Hematopoietic multipotent progenitor cell treated with erythropoietin and hydrocortisone succinate and interleukin-3 and kit ligand, for 8 days (in vitro differentiated cells): ENCODE data around the gene EPOP.
A peak's percentile ranks its signal among the peaks of the same experiment; 100 is the strongest.
"Not testable (repeated sequence)": the region's sequence is repeated elsewhere in the genome, so short reads cannot be mapped to it uniquely, and the experiment has no call there.

Experiments used
- DNase-seq: peaks from one replicate; pipeline ENCODE4 v3.0.0-alpha.2; 2015

Gene EPOP

DNA sequence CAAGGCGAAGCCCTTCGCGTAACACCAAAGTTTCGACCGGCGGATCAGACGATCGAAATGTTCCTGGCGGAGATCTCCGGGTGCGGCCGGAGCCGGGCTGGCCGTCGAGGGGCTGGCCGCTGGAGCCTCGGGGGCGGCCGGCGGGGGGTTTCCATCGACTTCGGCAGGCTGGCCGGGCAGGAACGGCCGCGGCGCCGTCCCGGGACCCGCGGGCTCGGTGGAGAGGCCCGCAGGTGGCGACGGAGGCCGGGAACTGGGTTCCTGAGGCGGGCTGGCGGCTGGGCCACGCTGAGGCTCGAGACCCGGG, 1.1 kb downstream of the EPOP start:
- no peak for DNase-seq

DNA sequence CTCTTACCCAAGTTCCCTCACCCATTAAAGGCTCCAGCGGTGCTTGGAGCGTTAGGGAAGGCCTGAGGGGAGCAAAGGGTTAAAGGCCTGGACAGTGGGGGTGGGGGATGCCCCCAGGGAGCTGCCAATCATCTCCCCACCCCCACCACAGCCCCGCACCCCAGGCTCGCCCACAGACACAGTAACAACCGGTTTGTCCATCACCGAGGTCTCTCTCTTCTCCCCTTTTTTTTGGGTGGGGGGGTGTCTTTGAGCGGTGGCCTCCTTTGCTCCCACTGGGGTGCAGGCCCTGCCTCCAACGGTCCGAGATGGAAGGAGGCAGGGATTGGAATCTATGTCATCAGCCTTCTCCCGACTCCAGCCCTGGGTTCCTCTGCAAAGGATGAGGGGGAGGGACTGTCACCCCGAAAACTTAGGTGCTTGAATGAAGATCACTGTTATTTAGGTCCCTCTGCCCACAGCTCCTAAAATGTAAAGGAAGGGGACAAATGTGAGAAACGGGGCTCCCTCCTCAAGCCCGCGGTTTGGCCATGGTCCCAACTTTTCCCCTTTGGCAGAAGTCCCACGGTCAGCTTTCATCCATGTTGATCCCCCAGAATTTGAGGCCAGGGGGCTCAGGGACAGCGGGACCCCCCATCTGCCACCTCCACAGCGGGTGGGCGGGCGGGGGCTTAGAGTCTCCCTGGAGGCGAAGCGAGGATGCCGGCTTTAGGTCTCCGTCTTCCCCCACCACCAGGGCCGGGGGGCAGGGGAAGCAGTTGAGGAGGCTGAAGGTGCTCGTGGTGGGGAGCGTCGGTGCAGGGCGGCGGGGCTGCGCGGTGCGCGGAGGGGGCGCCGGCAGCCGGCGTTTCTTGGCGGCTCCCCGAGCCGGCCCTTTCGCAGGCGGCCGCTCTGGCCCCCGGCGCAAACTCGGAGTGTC, 1.7 kb downstream of the EPOP start:
- no peak for DNase-seq

DNA sequence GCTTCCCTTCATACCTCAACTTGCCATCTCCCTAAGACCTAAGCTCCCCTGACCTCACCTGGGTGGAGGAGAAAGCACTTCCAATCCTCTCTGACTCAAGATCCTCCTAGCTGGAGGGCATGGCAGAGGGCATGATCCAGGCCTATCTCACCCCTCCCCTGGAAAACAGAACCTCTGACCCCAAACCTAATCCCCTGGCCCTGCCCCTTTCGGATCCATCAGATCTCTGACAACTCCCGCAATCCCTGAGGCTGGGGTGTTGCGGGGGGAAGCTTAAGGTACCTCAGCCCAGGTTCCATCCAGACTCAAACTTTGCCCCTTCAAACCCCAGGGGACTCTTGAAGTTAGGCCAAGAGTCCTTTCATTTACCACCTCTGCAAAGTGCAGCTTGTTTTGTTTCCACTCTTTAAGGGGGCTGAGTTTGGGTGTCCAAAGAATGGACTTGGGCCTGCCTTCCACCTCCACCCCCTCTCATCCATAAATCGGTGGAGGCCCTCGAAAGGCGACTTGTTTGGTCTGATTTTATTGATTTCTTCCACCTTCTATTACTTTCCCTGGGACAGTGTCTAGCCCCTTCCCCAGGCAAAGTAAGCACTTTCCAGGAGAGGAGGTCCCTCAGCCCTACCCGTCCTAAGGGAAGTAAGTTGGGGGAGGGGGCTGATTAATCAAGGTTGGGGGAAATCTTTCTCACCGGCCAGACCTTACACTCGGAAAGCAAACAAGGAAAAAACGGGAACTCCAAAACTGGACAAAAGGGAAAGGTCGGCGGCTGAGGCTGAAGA, 2.6 kb downstream of the EPOP start:
- DNase-seq: no peak

DNA sequence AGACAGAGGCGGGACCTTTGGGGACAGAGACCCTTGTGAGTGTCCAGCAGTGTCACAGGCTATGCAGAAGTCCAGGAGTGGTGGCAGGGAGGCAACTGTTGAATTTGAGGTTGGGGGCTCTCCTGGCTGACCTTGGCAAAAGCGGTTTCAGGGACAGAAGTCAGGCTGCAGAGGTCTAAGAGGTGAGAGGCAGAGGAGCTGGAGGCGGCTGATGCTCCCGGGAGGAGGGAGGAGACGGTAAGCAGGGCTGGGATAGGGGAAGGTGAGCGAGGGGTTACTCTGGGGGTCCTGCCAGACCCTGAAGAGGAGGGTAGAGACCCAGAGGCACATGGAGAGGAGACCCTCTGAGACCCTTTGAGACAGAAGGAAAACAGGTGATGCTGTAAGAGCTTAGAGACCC, 5.2 kb downstream of the EPOP start:
- DNase-seq: no peak

DNA sequence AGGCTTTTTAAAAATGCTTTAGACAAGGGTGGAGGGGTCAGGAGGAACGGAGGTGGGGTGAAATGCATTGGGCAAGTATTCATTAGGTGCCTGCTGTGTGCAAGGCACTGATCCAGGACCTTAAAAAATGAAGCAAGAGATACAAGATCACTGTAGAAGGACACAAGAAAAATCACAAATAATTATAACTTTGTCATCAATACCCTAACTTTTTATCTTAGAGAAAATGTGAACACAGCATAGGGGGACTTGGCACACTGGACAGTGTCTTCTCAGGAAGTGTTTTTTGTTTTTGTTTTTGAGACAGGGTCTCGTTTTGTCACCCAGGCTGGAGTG, 7.0 kb downstream of the EPOP start:
- no peak for DNase-seq

DNA sequence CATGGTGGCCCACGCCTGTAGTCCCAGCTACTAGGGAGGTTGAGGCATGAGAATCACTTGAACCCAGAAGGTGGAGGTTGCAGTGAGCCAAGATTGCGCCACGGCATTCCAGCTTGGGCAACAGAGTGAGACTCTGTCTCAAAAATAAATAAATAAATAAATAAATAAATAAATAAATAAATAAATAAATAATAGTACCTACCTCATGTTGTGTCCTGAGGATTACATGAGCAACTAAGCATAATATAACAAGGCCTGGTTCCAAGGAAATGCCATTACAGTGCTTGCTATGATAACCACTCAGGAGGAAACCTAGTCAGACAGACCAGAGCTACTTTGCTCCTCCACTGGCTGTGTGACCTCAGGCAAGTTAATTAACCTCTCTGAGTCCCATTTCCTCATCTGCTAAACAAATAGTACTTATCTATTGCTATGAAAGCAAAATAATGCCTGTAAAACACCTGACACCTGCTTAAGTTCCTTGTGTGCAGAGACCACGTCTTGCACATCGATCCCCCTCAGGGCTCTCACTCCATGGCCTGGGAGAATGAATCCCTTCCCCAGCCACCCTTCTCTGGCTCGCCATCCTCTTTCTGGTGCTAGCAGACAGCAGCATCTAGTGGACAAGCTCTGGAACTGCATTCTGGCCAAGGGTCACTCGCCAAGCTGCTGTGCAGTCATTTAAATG, 7.5 kb downstream of the EPOP start:
- peak; percentile 61 for DNase-seq

DNA sequence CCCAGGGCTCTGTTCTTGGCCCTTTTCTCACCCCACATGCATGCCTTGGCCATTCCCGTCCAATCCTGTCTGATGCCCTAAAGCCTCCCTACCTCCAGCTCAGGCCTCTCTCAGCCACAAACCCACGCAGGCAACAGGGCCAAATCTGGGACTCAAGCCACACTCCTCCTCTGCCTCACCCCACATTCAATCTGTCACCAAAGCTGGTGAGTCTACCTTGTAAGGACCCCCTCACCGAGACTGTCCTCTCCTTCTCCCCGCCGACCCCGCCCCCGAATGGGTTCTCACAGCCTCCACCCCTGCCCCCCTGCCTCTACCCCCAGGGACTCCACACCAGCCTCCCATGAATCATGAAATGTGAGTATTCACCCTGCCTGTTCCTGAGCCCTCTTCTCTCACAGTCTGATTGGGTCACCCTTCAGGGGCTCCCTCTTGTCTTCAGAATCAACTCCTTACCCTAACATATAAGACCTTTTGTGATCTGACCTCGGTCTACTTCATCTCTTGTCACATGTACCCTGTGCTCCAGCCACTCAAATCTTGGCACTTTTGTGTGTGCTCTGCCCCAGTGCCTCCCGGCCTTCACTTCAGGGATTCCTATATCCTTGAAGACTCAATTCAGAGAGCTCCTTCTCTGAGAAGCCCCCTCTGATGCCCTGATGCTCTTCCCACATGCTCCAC, 10.7 kb downstream of the EPOP start:
- no peak for DNase-seq

DNA sequence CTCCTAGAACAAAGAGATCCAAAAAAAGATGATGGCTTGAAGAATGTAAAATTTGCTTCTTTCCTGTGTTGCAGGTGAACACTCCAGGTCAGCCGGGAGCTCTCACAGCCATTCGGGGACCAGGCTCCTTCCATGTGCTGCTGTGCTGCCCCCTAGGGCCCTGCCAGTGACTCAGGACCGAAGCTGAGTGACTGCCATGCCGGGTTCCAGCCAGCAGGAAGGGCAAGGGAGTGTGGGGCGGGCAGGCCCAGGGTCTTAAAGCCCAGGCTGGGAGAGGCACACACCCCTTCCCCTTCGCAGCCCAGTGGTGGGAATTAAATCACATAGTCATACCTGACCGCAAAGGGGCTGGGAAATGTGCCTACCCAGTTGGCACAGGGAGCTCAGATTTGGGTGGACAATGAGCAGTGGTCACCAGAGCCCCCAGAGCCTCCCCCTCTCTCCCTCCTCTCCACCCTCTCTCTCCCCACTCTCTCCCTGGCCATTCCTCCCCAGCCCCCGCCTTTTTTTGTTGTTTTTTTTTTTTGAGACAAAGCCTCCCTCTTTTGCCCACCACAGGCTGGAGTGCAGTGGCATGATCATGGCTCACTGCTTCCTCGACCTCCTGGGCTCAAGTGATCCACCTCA, 11.5 kb downstream of the EPOP start:
- DNase-seq: peak; percentile 59

DNA sequence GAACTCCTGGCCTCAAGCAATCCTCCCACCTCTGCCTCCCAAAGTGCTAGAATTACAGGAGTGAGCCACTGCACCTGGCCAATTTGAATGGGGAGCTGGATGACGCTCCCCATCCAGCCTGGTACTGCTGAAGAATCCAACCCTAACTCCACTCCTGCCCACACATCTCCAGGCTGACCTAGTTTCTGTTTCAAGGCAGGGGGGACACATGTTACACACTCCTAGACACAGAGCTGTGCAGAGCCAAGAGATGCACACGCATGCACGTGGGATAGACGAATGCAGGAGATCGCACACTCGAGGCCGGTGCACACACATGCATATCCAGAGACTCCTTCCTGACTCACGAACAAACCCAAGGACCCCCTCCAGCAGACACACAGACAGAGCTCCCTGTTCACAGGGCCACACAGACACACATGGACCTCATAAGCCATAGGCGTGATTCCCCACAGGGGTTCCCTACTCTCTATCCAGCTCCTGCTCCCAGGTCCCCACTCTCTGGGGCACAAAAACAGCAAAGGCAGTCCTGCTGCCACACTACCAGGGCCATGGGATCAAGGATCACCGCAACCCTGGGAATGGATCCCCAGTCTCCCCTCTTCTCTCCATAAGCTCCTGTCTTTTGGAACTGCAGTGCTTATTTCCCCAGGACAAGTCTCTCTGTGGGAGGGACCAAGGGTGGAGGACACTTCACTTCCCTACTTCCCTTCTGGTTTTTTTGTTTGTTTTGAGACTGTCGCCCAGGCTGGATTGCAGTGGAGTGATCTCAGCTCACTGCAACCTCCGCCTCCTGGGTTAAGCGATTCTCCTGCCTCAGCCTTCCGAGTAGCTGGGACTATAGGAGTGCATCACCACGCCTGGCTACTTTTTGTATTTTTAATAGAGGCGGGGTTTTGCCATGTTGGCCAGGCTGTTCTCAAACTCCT, 14.4 kb downstream of the EPOP start:
- no peak for DNase-seq

DNA sequence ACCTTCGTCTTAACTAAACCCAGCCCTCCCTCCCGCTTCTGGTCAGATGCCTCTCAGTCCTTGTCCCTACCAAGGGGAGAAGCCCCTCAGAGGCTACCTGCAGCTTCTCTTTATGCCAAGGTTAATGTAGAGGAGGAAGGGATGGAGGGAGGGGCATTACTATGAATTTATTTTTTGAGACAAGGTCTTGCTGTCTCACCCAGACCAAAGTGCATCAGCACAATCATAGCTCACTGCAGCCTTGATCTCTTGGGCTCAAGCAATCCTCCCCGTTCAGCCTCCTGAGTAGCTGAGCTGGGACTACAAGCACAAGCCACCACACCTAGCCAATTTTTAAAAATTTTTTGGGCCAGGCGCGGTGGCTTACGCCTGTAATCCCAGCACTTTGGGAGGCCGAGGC, 15.3 kb downstream of the EPOP start:
- DNase-seq: no peak

DNA sequence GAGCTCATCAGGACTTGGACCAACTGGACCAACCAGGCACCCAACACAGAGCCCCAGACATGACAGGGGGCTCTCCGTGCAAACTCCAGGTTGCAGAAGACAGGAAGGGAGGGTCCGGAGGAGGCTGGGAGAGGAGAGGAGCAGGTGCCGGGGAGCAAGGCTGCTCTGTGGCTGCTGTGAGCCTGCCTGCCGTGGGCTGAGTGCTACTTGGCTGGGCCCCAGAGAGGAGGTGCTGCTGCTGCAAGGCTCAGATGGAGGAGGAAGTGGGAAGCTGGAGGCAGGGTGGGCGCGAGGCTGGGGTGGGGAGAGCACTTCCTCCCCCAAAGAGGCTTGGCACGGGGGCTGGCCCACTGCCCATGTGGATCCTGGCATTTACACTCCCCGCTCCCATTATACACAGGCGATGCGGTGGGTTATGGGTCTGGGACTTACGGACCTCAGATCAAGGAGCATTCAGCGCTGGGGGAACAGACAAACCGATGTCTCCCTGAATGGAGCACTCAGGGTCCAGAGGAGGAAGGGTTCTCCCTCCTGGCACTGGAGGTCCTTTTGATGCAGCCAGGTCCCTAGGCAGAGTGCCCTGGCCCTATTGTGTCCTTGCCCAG, 15.9 kb downstream of the EPOP start:
- DNase-seq: no peak

DNA sequence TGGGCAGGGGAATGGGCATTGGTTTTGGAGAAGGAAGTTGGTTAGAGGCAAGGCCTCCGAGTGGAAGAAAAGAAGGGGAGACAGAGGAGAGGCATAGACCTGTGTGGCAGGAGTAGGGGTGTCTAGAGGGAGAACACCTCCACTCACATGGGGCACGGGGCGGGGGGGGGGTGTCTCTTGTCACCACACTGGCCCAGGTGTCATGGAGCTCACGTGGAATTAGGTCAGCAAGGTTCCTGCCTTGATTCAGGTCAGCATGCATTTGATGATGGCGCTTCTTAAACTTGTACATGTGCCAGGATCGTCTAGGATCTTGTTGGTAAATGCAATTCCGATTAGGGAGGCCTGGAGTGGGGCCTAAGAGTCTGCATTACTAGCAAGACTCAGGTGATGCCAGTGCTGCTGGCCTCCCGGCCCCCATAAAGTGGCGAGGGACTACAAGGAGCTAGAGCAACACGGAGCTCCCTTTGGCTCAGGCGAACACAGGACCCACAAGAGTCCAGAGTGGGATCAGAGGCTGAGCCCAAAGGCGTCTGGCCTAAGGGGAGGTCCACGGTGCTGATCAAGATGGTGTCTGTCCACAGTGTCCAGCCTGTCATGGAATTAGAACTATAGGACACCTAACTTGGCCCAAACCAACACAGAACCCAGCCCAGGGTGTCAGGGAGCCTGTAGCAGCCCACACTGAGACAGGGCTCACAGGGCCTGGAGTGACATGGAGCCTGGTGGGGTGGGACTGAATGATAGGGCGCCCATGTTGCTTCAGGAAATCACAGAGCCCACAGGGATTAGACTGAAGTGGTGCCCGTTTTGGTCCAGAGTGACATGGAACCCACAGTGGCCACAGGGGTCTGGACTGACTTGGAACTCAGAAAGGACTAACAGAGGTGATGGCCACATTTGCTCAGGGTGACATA, 16.7 kb downstream of the EPOP start:
- no peak for DNase-seq

DNA sequence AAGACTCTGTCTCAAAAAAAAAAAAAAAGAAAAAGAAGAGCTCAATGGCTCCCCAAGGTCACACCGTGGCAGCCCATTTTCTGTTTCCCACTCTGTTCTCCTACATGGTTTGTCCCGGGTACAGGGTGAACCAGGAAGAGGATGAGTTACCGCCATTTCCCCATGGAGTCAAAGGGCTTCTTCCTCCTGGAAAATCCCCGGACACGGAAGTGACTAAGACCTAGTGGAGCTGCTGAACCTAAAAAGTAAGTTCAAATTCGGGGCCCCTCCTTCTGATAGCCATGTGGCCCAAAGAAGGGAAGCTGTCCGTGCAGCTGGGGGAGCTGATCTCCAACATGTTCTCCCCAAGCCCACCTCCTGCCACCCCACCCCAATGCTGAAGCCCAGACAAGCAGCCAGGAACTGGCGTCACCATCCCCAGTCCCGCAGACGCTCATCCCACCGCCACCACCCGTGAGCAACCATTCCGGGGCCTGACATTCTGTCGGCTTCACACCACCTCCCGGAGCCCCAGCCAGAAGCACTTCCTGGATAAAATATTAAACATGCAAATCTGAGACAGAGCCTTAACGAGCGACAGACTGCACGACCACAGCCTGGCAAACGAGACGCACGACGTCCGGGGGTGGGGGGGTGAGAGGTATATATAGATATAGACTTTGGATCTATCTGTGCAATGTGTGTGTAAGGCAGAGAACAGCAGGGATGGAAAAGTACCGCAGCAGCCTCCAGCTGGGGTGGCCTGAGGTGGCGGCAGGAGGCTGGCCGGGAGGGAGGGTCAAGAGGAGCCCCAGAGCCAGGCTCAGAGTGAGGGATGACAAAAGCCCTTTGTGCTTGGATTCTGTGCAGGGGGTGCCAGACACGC, 17.6 kb downstream of the EPOP start:
- no peak for DNase-seq

DNA sequence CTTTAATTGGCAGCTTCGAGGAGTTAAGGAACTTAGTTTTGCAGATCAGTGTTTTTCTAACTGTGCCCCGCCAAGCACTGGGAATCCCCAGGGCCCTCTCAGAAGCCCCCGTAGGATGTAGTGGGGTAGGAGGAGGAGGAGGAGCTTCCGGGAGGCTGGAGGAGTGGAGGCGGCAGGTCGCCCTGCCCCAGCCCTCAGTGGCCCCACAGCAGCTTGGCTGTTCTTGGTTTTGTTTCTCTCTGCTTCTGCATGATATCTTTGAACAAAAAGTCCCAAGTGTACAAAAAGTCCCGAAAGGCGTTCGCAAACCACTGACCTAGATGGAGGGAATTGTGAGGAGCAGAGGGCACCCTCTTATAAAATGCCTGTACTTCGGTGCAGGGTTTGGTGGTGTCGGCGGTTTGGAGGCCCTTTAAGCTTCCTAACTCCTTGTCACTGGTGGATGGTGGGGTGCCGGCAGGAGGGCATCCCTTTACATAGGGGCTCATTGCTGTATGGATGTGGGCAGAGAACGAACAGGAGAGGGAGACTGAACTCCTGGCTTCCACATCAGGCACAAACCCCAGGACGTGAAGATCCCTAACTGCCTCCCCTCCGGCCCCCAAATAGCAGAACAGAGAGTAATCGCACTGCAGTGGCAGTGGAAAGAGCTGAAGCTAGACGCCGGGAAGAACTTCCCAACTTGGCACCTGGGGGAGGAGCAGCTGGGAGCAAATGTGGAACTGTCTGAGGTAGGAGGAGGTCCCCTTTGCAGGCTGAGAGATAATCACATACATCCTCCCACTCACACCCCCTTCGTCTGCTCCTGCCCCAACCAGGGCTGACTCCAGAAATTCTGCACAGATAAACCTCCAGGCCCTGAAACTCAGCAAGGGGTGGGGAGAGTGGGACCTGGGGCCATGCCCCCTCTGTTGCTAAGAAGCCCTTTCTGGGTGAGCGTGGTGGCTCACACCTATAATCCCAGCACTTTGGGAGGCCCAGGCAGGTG, 20.1 kb downstream of the EPOP start:
- no peak for DNase-seq

DNA sequence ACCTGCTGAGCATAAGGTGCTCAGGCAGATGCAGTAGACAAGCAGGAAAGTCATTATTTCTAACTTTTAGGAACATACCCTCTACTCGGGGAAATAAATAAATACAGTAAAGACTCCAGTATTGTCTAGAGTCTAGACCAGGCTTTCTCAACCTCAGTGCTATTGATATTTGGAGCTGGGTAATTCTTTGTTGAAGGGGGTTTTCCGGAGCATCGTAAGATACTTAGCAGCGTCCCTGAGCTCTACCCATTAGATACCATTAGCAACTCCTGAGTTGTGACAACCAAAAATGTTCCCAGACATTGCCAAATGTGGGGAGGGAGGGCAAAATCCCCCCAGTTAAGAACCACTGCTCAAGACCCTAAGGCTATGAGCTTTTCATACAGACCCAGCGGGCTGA, 21.1 kb downstream of the EPOP start:
- DNase-seq: no peak

DNA sequence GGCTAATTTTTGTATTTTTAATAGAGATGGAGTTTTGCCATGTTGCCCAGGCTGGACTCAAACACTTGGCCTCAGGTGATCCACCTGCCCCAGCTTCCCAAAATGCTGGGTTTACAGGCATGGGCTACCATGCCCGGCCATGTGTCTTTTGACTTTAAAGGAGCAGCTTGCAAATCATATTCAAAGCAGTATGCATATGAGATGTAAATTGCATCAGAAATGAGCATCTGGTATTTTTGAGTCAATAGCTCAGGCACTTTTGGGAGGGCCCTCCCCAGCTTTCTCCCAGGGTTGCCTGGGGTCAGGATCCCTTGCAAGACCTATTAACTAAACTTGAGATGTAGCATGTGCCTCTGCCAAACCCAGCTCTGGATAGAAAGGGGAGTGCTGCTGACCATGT, 21.5 kb downstream of the EPOP start:
- DNase-seq: no peak

DNA sequence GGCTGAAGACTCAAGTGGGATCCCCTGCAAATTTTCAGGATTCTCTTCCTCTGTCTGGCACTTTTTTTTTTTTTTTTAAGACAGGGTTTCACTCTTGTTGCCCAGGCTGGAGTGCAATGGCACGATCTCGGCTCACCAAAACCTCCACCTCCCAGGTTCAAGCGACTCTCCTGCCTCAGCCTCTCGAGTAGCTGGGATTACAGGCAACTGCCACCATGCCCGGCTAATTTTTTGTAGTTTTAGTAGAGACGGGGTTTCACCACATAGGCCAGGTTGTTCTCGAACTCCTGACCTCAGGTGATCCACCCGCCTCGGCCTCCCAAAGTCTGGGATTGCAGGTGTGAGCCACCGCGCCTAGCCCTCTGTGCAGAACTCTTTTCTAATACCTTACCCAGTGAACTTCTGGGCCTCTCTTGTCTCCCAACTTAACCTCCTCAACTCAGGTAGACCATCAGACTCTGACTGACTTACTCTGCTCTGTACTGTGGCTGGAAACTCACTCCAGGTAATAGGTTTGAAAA, 24.0 kb downstream of the EPOP start:
- not testable (repeated sequence) for DNase-seq

DNA sequence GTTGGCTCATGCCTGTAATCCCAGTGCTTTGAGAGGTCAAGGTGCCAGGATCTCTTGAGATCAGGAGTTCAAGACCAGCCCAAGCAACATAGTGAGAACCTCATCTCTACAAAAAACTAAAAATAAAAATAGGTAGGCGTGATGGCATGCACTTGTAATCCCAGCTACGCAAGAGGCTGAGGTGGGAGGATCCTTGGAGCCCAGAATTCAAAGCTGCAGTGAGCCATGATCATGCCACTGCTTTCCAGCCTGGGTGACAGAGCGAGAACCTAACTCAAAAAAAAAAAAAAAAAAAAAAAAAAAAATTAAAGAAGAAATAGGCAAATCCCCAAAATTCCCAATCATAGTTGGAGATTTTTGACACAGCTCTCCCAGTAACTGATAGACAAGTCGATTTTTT, 36.8 kb downstream of the EPOP start:
- DNase-seq: no peak
